HG02610 (cell line): ENCODE measurements around the gene LRRC7.

Experiments used
- ATAC-seq: cut with Tn5 transposase; IDR thresholded peaks from one replicate; pipeline ENCODE4 v1.9.1; 2021; ENCODE audit warnings: mild to moderate bottlenecking, moderate library complexity; ENCODE audit not compliant: unreplicated experiment

The LRRC7 gene

DNA sequence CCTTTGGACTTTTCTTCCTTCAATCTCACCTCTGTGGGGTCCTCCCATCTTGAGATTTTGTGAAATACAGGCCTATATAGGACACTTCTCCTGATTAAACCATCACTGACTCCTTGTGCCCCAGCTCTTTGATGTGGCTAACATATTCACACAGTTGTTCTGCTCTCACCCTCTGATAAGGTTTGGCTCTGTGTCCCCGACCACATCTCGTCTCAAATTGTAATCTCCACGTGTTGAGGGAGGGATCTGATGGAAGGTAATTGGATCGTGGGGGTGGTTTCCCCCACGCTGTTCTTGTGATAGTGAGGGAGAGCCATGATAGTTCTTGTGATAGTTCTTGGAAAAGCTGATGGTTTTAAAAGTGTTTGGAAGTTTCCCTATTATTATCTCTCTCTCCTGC lies 19.7 kb downstream of the LRRC7 start:
- ATAC-seq, result no peak

- no peak for ATAC-seq
Measured at GRCh38 chr1:69589799-69590198, 22.1 kb downstream of the LRRC7 start.

DNA sequence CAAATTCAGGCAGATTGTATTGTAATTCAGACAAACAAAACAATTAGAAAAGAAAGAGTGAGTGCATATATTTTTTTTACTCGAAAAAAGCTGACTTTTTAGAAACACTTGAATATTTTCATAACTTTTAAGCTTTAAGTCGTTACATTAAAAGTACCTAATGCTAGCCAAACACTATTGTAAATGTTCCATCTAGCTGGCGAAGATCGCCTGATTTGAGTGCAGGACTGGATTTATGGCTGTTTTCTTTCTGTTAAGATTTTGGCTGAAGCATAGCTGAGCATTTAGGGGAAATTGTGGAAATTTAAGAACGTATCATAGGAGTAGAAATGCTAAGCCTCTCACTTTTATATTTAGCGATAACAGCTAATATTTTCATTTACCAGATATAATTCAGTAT lies 24.6 kb downstream of the LRRC7 start:
- no peak for ATAC-seq

DNA sequence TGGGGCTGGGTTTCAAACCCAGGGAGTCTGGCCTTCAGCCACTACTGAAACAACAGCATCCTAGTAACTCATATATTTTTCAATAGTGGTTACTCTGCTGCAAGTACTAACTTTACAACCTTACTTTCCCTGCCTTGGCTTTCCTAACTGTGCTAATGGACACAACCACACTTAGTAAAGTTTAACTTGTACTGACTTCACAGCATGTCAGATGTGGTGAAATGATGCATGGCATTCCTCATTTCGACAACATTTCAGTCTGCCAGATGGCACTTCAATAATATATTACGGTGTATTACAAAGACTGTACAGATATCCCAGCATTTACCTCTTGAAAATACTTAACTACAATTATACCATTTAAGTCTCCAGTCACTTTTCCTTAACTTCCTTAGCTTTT lies 27.8 kb downstream of the LRRC7 start:
- ATAC-seq, result no peak

GRCh38 chr1:69611316-69611715 lies 43.6 kb downstream of the LRRC7 start:
- ATAC-seq, result no peak

DNA sequence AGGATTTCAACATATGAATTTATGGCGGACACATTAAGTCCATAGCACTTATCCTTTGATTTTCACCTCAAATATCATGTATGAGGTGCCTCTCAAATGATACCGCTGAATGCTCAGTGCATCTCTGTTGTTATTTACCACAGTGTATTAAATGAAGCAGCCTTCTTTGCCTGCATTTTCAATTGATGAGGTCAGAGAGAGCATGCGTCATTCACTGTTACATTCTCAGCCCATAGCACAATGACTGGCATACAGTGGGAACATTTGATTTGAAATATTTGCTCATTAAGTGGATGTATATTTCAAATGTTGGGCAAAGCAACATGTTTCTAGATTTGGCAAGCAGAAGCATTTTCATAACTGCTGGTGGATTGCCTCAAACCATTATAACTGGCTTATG lies 45.7 kb downstream of the LRRC7 start:
- ATAC-seq, result no peak

- no peak for ATAC-seq
Measured at GRCh38 chr1:69638673-69639072, 71.0 kb downstream of the LRRC7 start.

DNA sequence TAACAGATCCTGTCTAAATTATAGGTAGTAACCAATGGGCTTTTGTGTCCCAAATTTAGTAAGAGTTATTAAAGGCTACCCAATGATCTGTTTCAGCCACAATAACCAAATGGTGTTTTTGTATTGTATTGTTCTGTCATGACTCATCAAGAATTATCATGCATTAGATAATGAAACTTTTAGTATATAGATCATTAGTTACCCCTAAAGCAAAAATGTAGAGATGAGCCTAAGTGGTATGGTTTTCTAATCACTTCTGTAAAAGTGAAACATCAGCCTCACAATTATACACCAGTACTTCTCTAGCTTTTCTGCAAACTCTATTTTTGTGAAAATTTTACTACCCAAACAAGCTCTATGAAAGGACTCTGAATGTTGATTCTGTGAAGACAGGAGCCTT lies 71.4 kb downstream of the LRRC7 start:
- no peak for ATAC-seq

- ATAC-seq, result no peak
Measured at GRCh38 chr1:69643266-69643665, 75.5 kb downstream of the LRRC7 start.

- ATAC-seq, result no peak
Measured at GRCh38 chr1:69645477-69645876, 77.8 kb downstream of the LRRC7 start.

- ATAC-seq, result no peak
Measured at GRCh38 chr1:69648486-69648885, 80.8 kb downstream of the LRRC7 start.

DNA sequence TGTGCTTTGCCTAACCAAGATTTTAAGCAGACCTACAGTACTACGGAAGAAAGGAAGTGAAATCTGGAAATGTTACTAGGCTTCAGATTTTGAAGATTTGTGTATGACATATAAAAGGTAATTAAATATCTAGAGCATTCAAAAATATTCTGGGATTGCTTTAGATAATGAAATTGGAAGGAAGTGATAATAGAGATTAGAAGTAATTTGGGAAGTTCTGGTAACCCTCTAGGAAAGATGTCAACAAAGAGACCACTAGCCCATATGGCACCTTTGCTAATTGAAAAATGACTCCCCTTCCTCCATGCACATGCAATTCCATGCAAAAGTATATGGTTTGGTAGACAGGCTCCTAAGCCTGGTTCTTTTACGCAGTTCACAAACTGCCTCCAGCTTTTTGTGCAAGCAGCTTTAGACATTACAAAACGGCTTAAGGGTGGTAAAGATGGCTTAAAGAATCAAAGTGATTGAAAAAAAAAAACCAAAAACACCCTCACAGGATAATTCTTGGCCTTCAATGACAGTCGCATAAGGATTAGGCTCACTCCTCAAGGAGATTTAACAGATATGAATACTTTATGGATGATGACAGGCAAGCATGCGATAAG lies 81.8 kb downstream of the LRRC7 start:
- ATAC-seq, result no peak

DNA sequence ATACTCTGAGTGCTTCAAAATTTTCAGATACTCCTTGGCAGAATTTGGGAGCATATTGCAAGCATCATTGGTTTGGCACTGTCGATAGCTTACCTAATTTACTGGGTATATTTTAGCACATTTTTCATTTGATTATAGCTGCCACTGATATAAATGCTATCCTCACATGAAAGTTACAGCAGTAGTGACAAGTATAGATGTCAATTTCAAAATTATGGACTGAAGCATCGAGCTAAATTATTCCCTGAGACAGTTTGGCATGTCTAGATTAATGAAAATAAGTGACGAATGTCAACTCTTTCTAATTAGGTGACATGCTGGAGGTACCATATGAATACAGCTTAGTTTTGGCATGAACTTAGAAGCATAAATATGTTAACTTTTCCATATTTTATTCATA lies 83.1 kb downstream of the LRRC7 start:
- no peak for ATAC-seq

- ATAC-seq, result no peak
Measured at GRCh38 chr1:69651656-69652055, 83.9 kb downstream of the LRRC7 start.

- no peak for ATAC-seq
Measured at GRCh38 chr1:69657971-69658370, 90.2 kb downstream of the LRRC7 start.

DNA sequence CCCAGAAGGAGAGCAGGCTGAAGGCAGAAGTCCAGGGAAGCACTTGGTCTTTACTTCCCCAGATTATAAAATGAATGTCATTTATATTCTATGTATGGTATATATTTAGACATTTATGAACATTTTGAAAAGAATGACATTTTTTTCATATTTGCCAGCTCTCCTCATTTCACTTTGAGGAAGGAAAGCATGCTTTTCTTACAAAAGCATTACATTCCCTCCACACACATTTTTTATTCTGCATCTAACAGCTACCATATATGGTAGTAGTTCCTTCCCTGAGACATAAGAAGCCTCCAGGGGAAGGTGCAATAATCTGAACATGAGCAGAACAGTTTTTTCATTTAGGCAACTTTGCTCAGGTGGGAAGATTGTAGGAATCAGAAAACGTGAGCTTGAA lies 94.0 kb downstream of the LRRC7 start:
- ATAC-seq, result no peak

DNA sequence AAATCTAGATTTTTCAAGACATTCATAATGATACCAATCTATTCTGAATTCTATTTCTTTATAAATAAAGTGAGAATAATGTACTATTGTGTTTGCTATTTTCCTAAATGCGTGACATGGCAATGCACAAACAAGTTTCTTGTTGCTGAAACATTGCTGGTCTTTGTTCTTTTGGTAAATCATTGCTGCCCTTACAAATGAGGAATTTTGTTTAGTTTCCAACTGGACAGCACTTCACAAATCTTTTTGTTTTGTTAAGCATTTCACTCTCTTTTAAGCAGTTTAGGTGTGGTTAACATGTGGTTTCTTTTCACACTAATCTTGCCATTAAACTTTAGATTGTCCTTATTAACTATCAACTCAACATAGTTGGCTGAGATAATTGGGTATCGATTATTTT lies 94.6 kb downstream of the LRRC7 start:
- ATAC-seq, result no peak

- ATAC-seq, result no peak
Measured at GRCh38 chr1:69671363-69672010, 103.8 kb downstream of the LRRC7 start.

- ATAC-seq, result no peak
Measured at GRCh38 chr1:69673321-69673720, 105.6 kb downstream of the LRRC7 start.

DNA sequence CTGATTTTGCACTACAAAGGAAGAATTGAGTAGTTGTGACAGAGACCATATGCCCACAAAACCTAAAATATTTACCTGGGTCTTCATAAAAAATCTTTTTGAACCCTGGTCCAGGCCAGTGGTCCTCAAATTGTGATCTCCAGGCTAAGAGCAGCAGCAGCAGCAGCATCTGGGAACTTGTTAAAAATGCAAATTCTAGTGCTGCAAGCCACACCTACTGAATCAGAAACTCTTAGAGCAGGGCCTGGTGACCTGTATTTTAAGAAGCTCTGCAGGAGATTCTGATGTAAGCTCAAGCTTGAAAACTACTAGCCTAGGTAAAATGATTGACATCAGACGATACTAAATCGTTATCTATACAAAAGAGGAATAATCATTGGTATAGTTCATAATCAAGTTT lies 112.2 kb downstream of the LRRC7 start:
- ATAC-seq, result no peak

DNA sequence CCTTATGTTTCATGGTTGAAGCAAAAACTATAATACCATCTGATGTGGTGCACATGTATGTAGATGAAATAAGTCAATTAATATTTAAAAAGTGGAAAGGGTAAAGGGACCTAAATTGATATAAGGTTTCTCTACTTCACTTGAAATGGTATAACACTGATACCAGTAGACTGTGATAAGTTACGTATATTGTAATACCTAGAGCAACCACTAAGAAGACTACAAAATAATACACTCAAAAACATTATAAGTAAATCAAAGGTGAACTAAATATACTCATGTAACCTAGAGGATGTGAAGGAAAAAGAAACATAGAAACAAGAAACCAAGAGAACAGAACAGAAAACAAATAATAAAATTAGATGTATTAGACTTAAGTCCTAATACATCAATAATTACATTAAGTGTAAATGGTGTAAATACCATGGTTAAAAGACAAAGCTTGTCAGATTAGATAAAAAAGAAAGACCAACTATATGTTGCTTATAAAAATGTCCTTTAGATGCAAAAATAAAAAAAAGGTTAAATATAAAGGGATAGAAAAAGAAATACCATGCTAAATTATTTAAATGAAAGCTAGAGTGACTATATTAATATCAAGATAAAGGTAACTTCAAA lies 118.8 kb downstream of the LRRC7 start:
- ATAC-seq, result no peak

DNA sequence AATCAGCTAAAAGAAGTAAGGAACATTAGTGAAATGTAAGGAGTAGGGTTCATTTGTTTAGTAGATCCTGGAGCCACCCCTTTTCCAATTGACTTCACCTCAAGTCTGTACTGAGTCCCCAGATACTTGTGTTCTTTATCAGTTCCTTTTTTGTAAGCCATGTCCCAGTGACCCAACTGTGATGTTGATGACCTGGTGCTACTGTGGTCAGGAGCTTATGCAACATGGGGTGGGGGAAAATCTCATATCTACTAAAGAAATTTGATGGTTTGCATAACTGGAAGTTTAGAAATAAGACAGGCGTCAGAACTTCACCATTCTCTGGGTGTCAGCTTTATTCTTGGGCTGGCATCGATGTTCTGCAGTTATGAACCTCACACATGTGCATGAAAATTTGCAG lies 120.5 kb downstream of the LRRC7 start:
- no peak for ATAC-seq

DNA sequence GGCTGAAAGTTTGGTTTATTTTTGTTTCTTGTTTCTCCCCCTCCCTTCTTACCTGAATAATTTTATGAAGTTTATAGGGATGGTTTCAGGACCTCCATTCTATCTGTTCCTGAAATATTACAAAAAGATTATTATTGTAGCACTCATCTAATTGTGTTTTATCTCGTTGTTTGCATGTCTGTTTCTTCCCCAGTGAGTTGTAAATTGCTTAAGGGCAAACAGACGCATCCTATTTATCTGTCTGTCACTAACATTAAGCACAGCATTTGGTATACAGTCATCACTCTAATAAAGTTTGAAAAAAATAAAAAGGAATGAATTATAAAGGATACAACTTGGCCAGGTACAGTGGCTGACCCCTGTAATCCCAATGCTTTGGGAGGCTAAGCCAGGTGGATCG lies 123.5 kb downstream of the LRRC7 start:
- ATAC-seq, result no peak
